SHP77 treated with DMSO at 0.1 percent for 48 hours (cell line): ENCODE measurements around the gene POLE.

Source experiments
- DNase-seq: peaks from one replicate; lab custom pipeline; 2025; lab: John Stamatoyannopoulos, UW

Gene POLE

DNA sequence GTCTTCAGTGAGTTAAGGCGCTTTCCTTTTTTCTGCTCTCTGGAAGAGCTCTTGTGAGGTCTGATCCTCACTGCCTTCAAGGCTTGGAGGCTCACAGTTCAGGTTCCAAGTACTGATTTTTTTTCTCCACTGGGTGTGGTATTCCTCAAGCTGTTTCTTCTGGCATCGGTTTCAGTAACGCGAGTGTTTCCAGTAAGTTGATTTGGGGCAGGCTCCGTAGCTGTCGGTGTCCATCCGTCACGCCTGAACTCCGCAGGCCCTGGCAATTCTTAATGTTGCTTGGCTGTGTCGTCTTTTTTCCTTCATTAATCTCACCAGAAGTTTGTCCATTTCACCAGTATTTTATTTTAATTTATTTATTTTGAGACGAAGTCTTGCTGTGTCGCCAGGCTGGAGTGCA, 107.4 kb downstream of the POLE start:
- DNase-seq = no peak

DNA sequence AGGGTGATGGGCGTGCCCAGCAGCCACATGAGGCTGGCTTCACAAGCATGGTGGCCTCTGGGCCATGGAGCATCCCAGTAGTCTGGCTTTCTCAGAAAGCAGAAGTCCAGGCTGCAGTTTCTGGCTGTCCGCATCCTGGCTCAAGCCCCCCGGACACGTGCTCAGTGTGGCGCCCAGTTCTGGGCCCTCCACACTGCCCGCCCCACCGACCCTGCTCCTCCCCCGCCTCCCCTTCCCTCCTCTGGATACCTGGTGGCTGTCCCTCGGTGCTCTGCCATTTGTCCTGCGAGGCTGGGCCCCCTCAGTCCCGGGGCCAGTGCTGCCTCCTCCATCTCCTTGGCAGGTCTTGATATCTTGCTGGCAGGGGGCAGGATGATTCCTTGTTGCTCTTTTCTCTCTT, 108.3 kb downstream of the POLE start:
- DNase-seq = no peak

DNA sequence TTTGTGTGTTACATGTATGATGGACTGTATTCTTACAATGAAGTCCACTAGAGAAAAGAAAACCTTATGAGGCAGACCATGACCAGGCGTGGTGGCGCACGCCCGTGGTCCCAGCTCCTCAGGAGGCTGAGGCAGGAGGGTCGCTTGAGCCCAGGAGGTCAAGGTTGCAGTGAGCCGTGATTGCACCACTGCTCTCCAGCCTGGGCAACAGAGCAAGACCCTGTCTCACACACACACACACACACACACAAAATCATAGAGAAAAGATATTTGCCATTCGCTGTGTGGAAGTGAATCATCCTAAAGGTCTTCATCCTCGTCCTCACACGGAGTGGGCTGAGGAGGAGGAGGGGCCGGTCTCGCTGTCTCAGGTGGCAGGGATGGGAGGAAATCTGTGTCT, 109.0 kb downstream of the POLE start:
- no peak for DNase-seq

DNA sequence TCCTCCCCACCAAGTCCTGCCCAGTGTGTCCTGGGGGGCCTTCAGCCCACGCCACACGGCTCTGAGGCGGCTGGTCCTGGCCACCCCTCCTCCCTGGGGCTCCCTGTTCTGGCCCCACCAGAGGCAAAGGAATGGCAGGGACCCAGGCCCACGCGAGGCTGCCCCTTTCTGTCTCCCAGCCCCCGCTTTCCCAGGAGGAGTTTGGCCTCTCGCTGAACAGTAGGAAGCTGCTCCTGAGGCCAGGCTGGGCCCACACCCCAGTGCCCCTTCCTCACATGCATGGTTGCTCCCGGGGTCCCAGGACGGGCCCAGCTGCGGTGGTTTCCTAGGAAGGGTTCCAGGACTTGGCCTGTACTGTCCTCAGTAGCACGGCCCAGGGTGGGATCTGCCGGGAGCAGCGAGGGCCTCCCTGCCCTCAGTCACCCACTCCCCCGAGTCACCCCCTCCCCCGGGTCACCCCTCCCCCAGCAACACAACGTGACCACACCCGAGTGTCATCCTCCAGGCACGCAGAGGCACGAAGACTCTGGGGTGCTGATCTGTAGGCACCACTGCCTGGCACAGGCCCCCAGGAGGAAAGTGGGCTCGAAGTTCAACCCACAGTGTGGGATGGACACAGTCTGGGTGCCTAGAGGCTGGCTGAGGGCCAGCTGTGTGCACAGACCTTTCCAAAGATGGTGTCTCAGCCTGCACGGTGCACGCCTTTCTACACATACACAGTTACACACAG, 109.8 kb downstream of the POLE start:
- DNase-seq = no peak

DNA sequence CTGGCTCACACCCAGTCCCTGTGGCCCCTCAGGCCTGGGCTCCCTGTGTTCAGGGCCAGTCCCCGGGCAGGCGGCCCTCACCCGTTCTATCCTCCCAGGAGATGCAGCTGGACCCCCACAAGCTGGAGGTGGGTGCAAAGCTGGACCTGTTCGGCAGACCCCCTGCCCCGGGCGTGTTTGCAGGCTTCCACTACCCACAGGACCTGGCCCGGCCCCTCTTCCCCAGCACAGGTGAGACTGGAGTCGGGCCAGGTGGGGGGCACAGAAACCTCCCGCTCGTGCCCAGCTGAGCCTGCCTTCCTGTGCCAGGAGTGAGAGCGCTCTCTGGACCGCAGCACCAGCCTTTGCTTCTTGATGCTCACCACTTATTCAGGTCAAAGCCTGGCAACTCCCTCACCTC, 110.4 kb downstream of the POLE start:
- no peak for DNase-seq

DNA sequence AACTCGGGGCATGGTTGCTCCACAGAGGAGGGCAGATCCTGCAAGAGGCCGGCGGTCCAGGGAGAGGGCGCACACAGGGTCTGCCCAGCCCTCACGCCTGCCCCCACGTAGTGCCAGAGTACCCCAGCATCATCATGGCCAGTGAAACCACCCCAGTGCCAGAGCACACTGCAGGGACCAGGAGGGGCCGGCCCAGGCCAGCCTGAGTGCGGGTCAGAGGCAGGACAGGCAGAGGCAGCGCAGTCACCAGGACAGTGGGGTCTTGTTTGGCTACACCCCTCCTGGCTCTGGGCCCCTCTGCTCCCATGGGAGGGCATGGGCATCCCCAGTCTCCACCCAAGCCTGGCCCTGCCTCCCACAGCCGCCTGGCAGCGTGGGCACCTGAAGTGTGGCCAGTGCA, 111.5 kb downstream of the POLE start:
- DNase-seq = no peak

DNA sequence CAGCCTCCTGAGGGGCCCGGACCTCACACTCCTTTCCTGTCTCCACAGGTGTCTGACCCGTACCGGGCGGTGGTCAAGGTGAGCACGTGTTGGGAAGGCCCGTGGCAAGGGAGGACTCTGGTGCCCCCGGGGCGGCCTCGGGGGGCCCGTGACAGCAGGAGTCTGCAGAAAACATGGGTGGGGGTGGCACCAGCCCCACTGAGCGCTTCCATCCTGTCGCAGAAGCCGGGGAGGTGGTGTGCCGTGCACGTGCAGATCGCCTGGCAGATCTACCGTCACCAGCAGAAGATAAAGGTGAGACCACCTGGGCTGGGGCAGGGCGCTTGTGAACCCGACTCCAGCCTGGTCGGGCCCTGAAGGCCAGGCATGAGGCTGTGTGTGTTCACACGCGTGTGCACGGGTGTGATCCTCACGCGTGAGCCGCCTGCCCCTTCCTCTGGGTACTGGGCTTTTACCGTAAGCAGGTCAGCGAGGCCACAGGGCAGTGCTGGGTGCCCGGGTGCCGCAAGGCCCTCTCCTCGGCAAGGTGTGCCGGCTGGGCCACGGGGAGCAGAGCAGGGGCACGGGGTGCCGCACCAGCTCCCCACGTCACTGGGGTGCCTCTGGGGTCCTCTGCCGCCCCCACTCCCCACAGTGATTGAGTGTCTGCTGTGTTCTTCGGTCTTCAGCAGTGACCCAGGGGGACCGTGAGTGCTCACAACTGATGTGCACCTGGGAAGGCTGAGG, 112.7 kb downstream of the POLE start:
- no peak for DNase-seq
